SKM-1 treated with dmso at 0.1 percent for 144 hours (cell line): ENCODE results near the gene NOS1.

Experiments
- DNase-seq: peaks from one replicate; lab custom pipeline; 2025; ENCODE audit not compliant: unreplicated experiment; lab: John Stamatoyannopoulos, UW

Gene NOS1

DNA sequence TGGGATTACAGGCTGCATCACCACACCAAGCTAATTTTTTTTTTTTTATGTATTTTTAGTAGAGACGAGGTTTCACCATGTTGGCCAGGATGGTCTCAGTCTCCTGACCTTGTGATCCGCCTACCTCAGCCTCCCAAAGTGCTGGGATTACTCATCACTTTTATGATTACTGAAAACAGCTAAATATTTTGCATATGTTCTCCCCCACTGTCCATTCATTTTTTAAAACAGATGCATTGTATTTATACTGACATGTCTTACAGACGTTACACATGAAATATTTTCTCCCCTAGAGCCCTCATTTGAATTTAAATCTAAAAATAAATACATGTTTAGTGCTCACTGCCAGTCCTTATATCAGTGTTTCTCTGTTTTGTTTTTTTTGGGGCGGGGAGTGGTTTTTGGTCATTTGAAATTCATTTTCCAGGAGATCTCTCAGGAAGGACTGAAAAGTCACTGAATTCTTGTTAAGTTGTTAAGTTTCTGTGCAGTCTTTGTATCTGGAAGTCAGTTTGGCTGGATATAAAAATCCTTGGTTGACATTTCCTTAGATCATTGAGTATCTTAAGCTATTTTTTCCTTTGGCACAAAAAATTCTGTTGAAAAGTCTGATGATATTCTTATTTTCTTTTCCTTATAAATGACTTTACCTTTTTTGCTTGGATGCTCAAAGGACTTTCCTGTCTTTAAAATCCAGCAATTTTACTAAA, 180.5 kb downstream of the NOS1 start:
- DNase-seq, result no peak

GRCh38 chr12:117178745-117179144, 182.7 kb downstream of the NOS1 start:
- no peak for DNase-seq

DNA sequence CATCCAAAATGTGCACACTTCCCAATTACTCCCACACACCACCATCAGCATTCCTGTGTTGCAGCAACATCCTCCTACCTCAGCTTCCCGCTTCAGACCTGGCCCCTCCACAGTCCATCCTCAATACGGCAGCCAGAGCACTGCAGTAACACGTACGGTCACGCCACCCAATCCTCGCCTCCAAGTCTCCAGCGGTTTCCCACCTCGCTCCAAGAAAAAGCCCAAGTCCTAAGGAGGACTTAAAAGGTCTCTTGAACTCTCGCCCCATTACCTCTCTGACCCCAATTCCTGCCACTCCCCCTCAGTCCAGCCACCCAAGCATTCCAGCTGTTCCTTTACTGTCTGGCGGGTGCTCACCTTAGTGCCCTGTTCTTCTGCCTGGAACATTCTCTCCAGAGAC, 183.1 kb downstream of the NOS1 start:
- no peak for DNase-seq

DNA sequence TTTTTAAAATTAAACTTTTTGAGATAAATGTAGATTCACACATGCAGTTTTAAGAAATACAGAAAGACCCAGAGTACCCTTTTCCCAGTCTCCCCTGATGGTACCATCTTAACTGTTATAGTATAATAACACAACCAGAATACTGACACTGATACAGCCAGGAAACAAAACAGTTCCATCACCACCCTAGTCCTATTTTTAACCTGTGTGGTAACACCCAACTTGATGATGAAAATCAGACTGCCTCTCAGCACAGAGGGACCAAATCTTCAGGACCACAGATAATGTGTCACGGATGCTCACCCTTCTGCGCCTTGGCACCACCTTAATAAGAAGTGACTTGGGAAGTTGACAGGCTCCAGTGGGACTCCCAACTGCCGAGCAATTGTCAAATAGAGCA, 189.3 kb downstream of the NOS1 start:
- DNase-seq, result no peak

- no peak for DNase-seq
Measured at GRCh38 chr12:117171499-117172162, 189.8 kb downstream of the NOS1 start.

DNA sequence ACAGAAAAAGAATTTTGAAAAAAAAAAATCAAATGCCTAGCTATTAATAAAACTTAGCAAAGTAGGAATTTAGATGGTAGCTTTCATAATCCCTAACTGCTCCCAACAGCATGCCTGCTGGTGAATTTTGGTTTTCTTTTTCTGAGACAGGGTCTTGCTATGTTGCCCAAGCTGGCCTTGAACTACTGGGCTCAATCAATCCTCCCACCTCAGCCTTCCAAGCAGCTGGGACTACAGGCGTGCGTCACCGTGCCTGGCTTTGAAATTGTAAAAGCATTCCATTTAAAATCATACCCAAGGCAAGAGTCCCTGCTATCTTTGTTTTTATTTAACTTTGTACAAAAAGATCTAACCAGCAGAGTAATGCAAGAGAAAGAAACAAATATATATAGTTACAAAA, 191.9 kb downstream of the NOS1 start:
- DNase-seq, result no peak

DNA sequence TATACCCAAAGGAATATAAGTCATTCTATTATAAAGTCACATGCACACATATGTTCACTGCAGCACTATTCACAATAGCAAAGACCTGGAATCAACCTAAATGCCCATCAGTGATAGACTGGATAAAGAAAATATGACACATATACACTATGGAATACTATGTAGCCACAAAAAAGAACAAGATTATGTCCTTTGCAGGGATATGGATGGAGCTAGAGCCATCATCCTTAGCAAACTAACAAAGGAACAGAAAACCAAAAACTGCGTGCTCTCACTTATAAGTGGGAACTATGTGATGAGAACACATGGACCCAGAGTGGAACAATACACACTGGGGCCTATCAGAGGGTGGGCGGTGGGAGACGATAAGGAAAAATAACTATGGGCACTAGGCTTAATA, 192.4 kb downstream of the NOS1 start:
- no peak for DNase-seq

GRCh38 chr12:117167769-117168168, 193.7 kb downstream of the NOS1 start:
- no peak for DNase-seq

- DNase-seq, result no peak
Measured at GRCh38 chr12:117166107-117166506, 195.3 kb downstream of the NOS1 start.

- DNase-seq, result no peak
Measured at GRCh38 chr12:117165342-117165741, 196.1 kb downstream of the NOS1 start.

GRCh38 chr12:117162633-117163032, 198.8 kb downstream of the NOS1 start:
- DNase-seq, result no peak

- DNase-seq, result no peak
Measured at GRCh38 chr12:117162167-117162539, 199.3 kb downstream of the NOS1 start.

DNA sequence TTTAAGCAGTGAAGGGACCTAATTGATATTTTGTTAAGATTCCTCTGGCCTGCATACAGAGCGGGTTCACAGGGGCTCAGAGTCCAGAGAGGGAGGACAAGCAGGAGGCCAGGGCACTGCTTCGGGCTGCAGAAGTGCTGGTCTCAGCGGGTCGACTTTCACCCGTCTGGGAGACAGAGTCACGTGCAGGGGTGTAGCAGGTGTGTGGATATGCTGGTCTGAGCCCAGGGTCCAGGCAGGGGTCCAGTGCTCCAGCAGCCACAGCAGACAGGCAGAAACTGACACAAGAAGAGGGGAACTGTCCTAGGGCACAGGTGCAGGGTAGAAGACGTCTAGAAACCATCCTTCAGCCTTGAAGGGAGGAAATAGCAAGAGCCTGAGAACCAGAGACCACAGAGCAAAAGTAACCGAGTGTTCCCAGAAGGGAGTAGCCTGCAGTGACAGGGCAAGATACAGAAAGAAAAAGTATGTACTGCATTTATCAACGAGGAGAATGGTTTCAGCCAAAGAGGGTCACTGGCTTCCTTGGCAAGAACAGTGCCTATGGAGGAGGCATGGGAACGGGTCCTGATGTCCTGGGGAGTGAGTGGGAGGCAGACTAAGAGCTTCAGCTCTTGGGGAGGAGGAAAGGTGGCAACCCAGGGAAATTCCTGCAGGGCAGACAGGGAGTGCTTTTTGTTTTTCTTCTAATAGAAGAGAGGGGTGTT, 199.8 kb downstream of the NOS1 start:
- DNase-seq, result no peak

- no peak for DNase-seq
Measured at GRCh38 chr12:117159674-117160073, 201.8 kb downstream of the NOS1 start.

DNA sequence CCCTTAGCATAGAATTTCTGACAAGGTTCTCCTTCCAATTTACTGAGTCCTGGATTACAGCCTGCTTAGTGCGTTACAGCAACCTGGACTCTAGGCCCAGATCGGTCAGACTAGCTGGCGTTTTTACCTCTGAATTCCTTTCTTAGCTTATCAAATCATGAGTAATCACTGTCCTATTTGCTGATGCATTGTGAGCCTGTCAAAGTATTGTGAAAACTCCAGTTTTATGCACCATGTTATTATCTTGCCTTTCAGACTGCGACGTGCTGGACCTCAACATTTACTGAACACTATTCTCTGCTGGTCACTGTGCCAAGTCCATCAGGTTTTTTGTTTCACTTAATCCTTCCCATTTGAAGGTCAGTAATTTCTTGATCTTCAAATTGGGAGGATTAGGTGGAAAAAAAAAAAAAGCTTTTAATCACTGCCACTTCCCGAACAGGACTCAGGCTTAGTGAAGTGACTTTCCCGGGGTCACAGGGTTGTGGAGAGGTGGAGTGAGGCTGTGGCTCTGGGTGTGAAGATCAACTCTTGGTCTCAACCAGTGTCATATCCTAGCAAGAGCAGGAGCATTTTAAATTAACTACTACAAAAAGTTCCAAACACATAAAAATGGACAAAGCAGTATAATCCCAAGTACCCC, 202.4 kb downstream of the NOS1 start:
- no peak for DNase-seq
